Endothelial cell of umbilical vein (primary cell): ENCODE data around the gene CD160. TPM values are rescaled to one million over a fixed set of nuclear protein-coding genes. Genes with fewer than 3 reads are reported as not detected.

ENCODE experiments used
- BruUV-seq: library from RNA; stranded (reverse); fragments of 400-500 nt; replicated peaks from 2 replicates; lab custom pipeline; 2021; lab: Mats Ljungman, UMichigan
- CTCF ChIA-PET: fragments of 300-600, 350-600 bp; sonication (Branson Sonifier 250); formaldehyde crosslinking; loops from one replicate; lab custom pipeline; 2021; ENCODE audit warnings: antibody characterized with exemption, inconsistent platforms; lab: Charles Lee
- POLR2A ChIA-PET: fragments of 300-600, 350-600 bp; sonication (Branson Sonifier 250); formaldehyde crosslinking; loops from one replicate; lab custom pipeline; 2021; ENCODE audit warnings: antibody characterized with exemption, inconsistent platforms; lab: Charles Lee
- DNase-seq: peaks from one replicate; pipeline ENCODE4 v3.0.0-alpha.2; 2011; ENCODE audit warnings: low read depth, low spot score
- FAIRE-seq: peaks from 2 replicates; lab custom pipeline; 2011; peaks lifted over from hg19 to GRCh38; lab: Jason Lieb, UNC
- H2AFZ ChIP-seq: 2 replicates; pipeline ENCODE4 v1.6.0; 2012; ENCODE audit warnings: low read depth, low read length, control low read depth, inconsistent platforms
- H3K27ac ChIP-seq: 2 replicates; pipeline ENCODE4 v1.5.1; 2011; ENCODE audit warnings: low read depth, mild to moderate bottlenecking, control low read depth, low read length, moderate library complexity; ENCODE audit not compliant: insufficient read depth
- H3K27me3 ChIP-seq, 2 experiments: 2 replicates each; pipeline versions ENCODE4 v1.6.0 to v1.6.1; 2011; ENCODE audit warnings: low read length in 2 of 2, mixed read lengths in 1 of 2; ENCODE audit not compliant: control insufficient read depth in 2 of 2, insufficient read depth in 2 of 2
- H3K36me3 ChIP-seq, 2 experiments: 2 replicates in 1 of 2; 3 replicates in 1 of 2; pipeline ENCODE4 v1.5.1; 2011; ENCODE audit warnings: low read length in 2 of 2, mild to moderate bottlenecking in 1 of 2, moderate library complexity in 1 of 2; ENCODE audit not compliant: control insufficient read depth in 2 of 2, insufficient read depth in 2 of 2; ENCODE audit errors: extremely low read depth in 1 of 2
- H3K4me1 ChIP-seq: 3 replicates; pipeline ENCODE4 v1.5.1; 2011; ENCODE audit warnings: mild to moderate bottlenecking, low read length; ENCODE audit not compliant: control insufficient read depth, insufficient read depth; ENCODE audit errors: extremely low read depth
- H3K4me2 ChIP-seq: 2 replicates; pipeline ENCODE4 v1.6.1; 2011; ENCODE audit warnings: low read length, control low read depth, mixed read lengths; ENCODE audit not compliant: insufficient read depth
- H3K4me3 ChIP-seq, 3 experiments: fragments of 200-600 bp in 1 of 3; sonication (generic), shearing (Covaris generic) in 1 of 3; replicated peaks in 1 of 3; 2 replicates each; pipeline ENCODE4 v1.5.1; 2011 to 2016; ENCODE audit warnings: control low read depth in 3 of 3, low read length in 3 of 3, mild to moderate bottlenecking in 2 of 3, inconsistent platforms in 1 of 3, low read depth in 1 of 3, moderate library complexity in 1 of 3; ENCODE audit not compliant: insufficient read depth in 1 of 3
- H3K79me2 ChIP-seq: 2 replicates; pipeline ENCODE4 v1.6.0; 2012; ENCODE audit warnings: low read length, inconsistent platforms; ENCODE audit not compliant: control insufficient read depth, insufficient read depth
- H3K9ac ChIP-seq: replicated peaks from 2 replicates; pipeline ENCODE3; 2011; ENCODE audit warnings: low read length, control low read depth; ENCODE audit not compliant: insufficient read depth; ENCODE audit errors: extremely low read depth
- H3K9me1 ChIP-seq: replicated peaks from 3 replicates; pipeline ENCODE4 v1.6.0; 2011; ENCODE audit warnings: mild to moderate bottlenecking, low read length; ENCODE audit not compliant: control insufficient read depth, insufficient read depth; ENCODE audit errors: extremely low read depth
- H3K9me3 ChIP-seq: replicated peaks from 2 replicates; pipeline ENCODE4 v1.5.1; 2012; ENCODE audit warnings: low read length, inconsistent platforms; ENCODE audit not compliant: control insufficient read depth, insufficient read depth
- H4K20me1 ChIP-seq: replicated peaks from 2 replicates; pipeline ENCODE3; 2011; ENCODE audit warnings: mild to moderate bottlenecking, low read length; ENCODE audit not compliant: control insufficient read depth, insufficient read depth; ENCODE audit errors: extremely low read depth
- EZH2 ChIP-seq: IDR thresholded peaks from 2 replicates; pipeline ENCODE4 v1.6.1; 2012; ENCODE audit warnings: borderline replicate concordance, low read depth, mild to moderate bottlenecking, moderate library complexity, low read length, inconsistent platforms; ENCODE audit not compliant: severe bottlenecking
- FOS ChIP-seq: IDR thresholded peaks from 2 replicates; pipeline ENCODE4 v1.6.1; 2011; ENCODE audit warnings: mild to moderate bottlenecking, low read length, moderate library complexity, borderline replicate concordance; ENCODE audit not compliant: insufficient read depth
- GATA2 ChIP-seq: IDR thresholded peaks from 2 replicates; pipeline ENCODE4 v1.7.0; 2011; ENCODE audit warnings: low read depth, mild to moderate bottlenecking, moderate library complexity, mixed read lengths, low read length; ENCODE audit not compliant: insufficient read length, insufficient read depth
- JUN ChIP-seq: IDR thresholded peaks from 2 replicates; pipeline ENCODE4 v1.6.1; 2011; ENCODE audit warnings: borderline replicate concordance, low read depth; ENCODE audit not compliant: insufficient read length, insufficient read depth
- MYC ChIP-seq: IDR thresholded peaks from one replicate; pipeline ENCODE4 v1.6.1; 2011; ENCODE audit warnings: mild to moderate bottlenecking, low read depth, low read length
- POLR2A ChIP-seq: IDR thresholded peaks from 2 replicates; pipeline ENCODE4 v1.6.1; 2012; ENCODE audit warnings: low read depth, mild to moderate bottlenecking, control low read depth, low read length
- POLR2AphosphoS5 ChIP-seq: IDR thresholded peaks from 2 replicates; pipeline ENCODE4 v1.6.1; 2012; ENCODE audit warnings: low read depth, mild to moderate bottlenecking, control low read depth, low read length, moderate library complexity; ENCODE audit not compliant: insufficient read depth
- dilution Hi-C: fragments of 300-500 bp; cut with MboI; formaldehyde crosslinking; loops from one replicate; pipeline ENCODE4 v1.15.0; 2019; ENCODE audit warnings: low sequenced_read_pairs; ENCODE audit not compliant: extremely low pct_ligation_motif_present
- intact Hi-C: fragments of 100-400 bp; cut with micrococcal nuclease; formaldehyde crosslinking; loops from one replicate; pipeline ENCODE4 v1.10.0; 2022
- polyA plus RNA-seq, 4 experiments: library from polyadenylated mRNA; depleted of rRNA in 3 of 4; stranded (reverse) in 3 of 4; unstranded in 1 of 4; fragments of >200 nt; gene quantifications; 2 replicates each; pipeline versions ENCODE4 v1.2.1 to v1.2.3, GENCODE V29; 2011 to 2012; ENCODE audit warnings: missing spikeins in 1 of 4
- total RNA-seq: library from RNA; stranded (reverse); gene quantifications from 2 replicates; pipeline ENCODE4 v1.2.3, GENCODE V29; 2021
- TF ChIP-seq, protein P1 (sequence below): IDR thresholded peaks from 2 replicates; pipeline ENCODE4 v1.6.1; 2011; ENCODE audit not compliant: insufficient read depth, insufficient read length
- TF ChIP-seq, protein P2 (sequence below), 2 donors: IDR thresholded peaks; 1 replicate in 1 of 2; 2 replicates in 1 of 2; pipeline ENCODE4 v1.5.1; 2011; ENCODE audit warnings: low read length in 2 of 2, mild to moderate bottlenecking in 2 of 2, moderate library complexity in 2 of 2, control low read depth in 1 of 2, inconsistent platforms in 1 of 2, low read depth in 1 of 2; ENCODE audit not compliant: insufficient read depth in 1 of 2; ENCODE audit errors: extremely low read depth in 1 of 2

The CD160 gene
- total and polyA plus RNA-seq, 2 donors (not counting 3 experiments of a cell fraction or from before 2014, with no cell fraction given) = not detected

DNA sequence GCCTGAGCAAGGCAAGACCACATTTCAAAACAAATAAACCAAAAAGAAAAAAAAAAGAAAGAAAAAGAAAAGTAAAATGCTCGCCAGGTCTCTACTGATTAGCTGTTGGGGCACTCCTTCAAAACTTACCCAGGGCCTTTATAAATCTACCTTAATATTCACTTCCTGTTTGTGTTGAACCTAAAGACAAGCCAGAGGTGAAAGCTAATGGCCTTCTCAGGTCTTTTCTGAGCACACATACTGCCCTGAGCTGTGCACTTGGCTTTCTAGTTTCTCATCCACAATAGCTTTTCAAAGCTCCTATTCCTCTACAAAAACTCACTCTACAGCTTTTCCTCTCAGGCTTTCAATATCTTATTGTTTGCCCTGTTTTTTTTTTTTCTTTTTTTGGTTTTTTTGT is 54.1 kb downstream of the CD160 start:
- no peak overlapping the region for H3K27ac ChIP-seq
- H3K9me1 ChIP-seq = no peaks in the 10 kb centered on the region
- H3K79me2 ChIP-seq = peaks cover under 1% of the 10 kb centered on the region
- dilution Hi-C loops = no loop called here
- BruUV-seq = no TSS peak
- ChIA-PET CTCF (interaction anchor here (0.9 to 1.2 kb wide), 4 partner anchors 13 to 52 kb away, joined by 3 read pairs; no protein-coding TSS in a partner anchor), POLR2A (no interaction called here)
- peaks cover 1 to 8% of the 10 kb centered on the region in 2 experiments for H3K36me3 ChIP-seq
- no peak overlapping the region for H3K4me2 ChIP-seq
- DNase-seq = no peak
- no peaks in the 10 kb centered on the region for H3K9me3 ChIP-seq
- H3K9ac ChIP-seq = no peak overlapping the region
- no peak overlapping the region for H3K4me3 ChIP-seq
- H4K20me1 ChIP-seq = no peaks in the 10 kb centered on the region
- no peak for FAIRE-seq
- H3K27me3 ChIP-seq = no peaks in the 10 kb centered on the region
- no peak overlapping the region for H2AFZ ChIP-seq
- no peak for TF ChIP-seq POLR2AphosphoS5
- TF ChIP-seq, protein P1, sequence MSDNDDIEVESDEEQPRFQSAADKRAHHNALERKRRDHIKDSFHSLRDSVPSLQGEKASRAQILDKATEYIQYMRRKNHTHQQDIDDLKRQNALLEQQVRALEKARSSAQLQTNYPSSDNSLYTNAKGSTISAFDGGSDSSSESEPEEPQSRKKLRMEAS = no peak
- no peak for TF ChIP-seq FOS
- no peak for TF ChIP-seq GATA2
- TF ChIP-seq MYC = no peak
- TF ChIP-seq POLR2A = no peak
- TF ChIP-seq JUN = no peak
- TF ChIP-seq EZH2 = no peak
- TF ChIP-seq, protein P2, sequence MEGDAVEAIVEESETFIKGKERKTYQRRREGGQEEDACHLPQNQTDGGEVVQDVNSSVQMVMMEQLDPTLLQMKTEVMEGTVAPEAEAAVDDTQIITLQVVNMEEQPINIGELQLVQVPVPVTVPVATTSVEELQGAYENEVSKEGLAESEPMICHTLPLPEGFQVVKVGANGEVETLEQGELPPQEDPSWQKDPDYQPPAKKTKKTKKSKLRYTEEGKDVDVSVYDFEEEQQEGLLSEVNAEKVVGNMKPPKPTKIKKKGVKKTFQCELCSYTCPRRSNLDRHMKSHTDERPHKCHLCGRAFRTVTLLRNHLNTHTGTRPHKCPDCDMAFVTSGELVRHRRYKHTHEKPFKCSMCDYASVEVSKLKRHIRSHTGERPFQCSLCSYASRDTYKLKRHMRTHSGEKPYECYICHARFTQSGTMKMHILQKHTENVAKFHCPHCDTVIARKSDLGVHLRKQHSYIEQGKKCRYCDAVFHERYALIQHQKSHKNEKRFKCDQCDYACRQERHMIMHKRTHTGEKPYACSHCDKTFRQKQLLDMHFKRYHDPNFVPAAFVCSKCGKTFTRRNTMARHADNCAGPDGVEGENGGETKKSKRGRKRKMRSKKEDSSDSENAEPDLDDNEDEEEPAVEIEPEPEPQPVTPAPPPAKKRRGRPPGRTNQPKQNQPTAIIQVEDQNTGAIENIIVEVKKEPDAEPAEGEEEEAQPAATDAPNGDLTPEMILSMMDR (IDR thresholded peaks at IDR 0.05; ENCODE audit: extremely low read depth in 1 of 2, insufficient read depth in 1 of 2, low read depth in 1 of 2, low read length in 2 of 2) = no peak
- intact Hi-C loops = no loop called here
- H3K4me1 ChIP-seq = no peaks in the 10 kb centered on the region
